Ramos (cell line): ENCODE data around the gene KDM4C.
"Not testable (repeated sequence)": the region's sequence is repeated elsewhere in the genome, so short reads cannot be mapped to it uniquely, and the experiment has no call there.

Source experiments
- in situ Hi-C: fragments of 300-500 bp; cut with MboI; formaldehyde crosslinking; loops from one replicate; pipeline ENCODE4 v1.14.3; 2022; ENCODE audit warnings: low sequenced_read_pairs; ENCODE audit not compliant: unreplicated experiment

KDM4C gene

GRCh38 chr9:6763244-6763643 is 5.5 kb downstream of the KDM4C start:
- in situ Hi-C loops: no loop called here

- in situ Hi-C loops: no loop called here
These were observed 6.2 kb downstream of the KDM4C start for GRCh38 chr9:6764011-6764410.

- in situ Hi-C loops: no loop called here
These were observed 6.8 kb downstream of the KDM4C start for GRCh38 chr9:6764523-6764922.

GRCh38 chr9:6764950-6765349 is 7.2 kb downstream of the KDM4C start:
- in situ Hi-C loops: no loop called here

GRCh38 chr9:6765396-6765795 is 7.6 kb downstream of the KDM4C start:
- in situ Hi-C loops: no loop called here

- in situ Hi-C loops: no loop called here
These were observed 8.8 kb downstream of the KDM4C start for GRCh38 chr9:6766606-6767005.

- in situ Hi-C loops: not testable (repeated sequence)
These were observed 10.8 kb downstream of the KDM4C start for GRCh38 chr9:6768587-6768986.

GRCh38 chr9:6771722-6772121 is 13.9 kb downstream of the KDM4C start:
- in situ Hi-C loops: no loop called here

- in situ Hi-C loops: no loop called here
These were observed 19.6 kb downstream of the KDM4C start for GRCh38 chr9:6777213-6777902.

- in situ Hi-C loops: no loop called here
These were observed 21.9 kb downstream of the KDM4C start for GRCh38 chr9:6779417-6780241.

- in situ Hi-C loops: no loop called here
These were observed 22.9 kb downstream of the KDM4C start for GRCh38 chr9:6780690-6781089.

GRCh38 chr9:6781476-6781875 is 23.7 kb downstream of the KDM4C start:
- in situ Hi-C loops: no loop called here

- in situ Hi-C loops: no loop called here
These were observed 24.6 kb downstream of the KDM4C start for GRCh38 chr9:6782345-6782744.

GRCh38 chr9:6782981-6783380 is 25.2 kb downstream of the KDM4C start:
- in situ Hi-C loops: no loop called here

- in situ Hi-C loops: no loop called here
These were observed 26.0 kb downstream of the KDM4C start for GRCh38 chr9:6783753-6784152.

- in situ Hi-C loops: no loop called here
These were observed 27.9 kb downstream of the KDM4C start for GRCh38 chr9:6785682-6786081.

- in situ Hi-C loops: no loop called here
These were observed 30.0 kb downstream of the KDM4C start for GRCh38 chr9:6787793-6788161.

GRCh38 chr9:6788162-6789016 is 30.6 kb downstream of the KDM4C start:
- in situ Hi-C loops: no loop called here

GRCh38 chr9:6789017-6789338 is 31.2 kb downstream of the KDM4C start:
- in situ Hi-C loops: not testable (repeated sequence)

GRCh38 chr9:6790866-6791265 is 33.1 kb downstream of the KDM4C start:
- in situ Hi-C loops: no loop called here

GRCh38 chr9:6793203-6793602 is 35.4 kb downstream of the KDM4C start:
- in situ Hi-C loops: no loop called here
